ENCODE measurements around the gene SSH3.

GRCh38 chr11:67317205-67317887 lies 14.0 kb downstream of the SSH3 start:
- TF ChIP-seq MAX (IDR thresholded peaks at IDR 0.05; ENCODE audit: low read depth, low read length) (peak; percentile 58), CTCF (IDR thresholded peaks at IDR 0.05; ENCODE audit: low read depth, low read length) (peak; percentile 72)

Measured in NB4 (cell line).